ENCODE measurements around the gene KCNE1.

Gene KCNE1

DNA sequence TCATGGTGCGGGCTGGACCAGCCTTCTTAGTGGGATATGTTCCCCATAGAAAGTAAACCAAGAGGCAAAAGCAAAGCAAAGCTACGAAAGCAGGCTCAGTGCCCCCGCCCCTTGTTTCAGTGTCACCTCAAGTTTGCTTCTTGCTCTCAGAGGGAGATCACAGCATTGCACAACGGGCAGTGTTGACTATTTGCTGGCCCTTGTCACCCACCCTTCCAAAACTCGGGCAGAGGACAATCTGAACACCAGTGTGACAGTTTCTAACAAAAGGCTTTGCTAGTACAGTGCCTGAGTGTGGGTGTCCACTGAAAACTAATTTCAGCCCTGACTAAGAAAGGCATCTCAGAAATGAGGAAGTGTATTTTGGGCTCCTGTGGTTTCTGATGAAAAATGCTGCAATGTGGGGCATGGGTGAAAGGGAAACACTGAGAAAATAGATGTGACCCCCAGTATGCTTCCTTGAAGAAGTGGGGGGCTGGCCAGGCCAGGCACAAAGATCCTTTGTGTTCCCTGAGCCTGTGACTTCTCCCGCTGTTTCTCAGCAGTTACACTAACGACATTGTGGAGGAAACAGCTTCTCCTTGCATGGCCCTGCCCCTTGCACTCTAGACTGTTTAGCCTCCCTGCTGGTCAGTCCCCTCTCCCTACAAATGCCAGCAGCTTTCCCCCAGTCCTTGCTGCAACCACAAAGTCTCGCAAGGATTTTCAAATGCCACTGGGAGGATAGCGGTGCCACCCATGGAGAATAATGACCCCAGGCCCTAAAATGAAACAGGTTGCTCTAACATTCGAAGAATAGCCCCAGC is 33.3 kb upstream of the KCNE1 start:
- no peak for DNase-seq (ENCODE audit: low read depth)
- TF ChIP-seq, protein P1, sequence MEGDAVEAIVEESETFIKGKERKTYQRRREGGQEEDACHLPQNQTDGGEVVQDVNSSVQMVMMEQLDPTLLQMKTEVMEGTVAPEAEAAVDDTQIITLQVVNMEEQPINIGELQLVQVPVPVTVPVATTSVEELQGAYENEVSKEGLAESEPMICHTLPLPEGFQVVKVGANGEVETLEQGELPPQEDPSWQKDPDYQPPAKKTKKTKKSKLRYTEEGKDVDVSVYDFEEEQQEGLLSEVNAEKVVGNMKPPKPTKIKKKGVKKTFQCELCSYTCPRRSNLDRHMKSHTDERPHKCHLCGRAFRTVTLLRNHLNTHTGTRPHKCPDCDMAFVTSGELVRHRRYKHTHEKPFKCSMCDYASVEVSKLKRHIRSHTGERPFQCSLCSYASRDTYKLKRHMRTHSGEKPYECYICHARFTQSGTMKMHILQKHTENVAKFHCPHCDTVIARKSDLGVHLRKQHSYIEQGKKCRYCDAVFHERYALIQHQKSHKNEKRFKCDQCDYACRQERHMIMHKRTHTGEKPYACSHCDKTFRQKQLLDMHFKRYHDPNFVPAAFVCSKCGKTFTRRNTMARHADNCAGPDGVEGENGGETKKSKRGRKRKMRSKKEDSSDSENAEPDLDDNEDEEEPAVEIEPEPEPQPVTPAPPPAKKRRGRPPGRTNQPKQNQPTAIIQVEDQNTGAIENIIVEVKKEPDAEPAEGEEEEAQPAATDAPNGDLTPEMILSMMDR (IDR thresholded peaks at IDR 0.05; ENCODE audit: control insufficient read depth, extremely low read depth, insufficient read depth) = no peak
- no peak overlapping the region for H3K4me3 ChIP-seq (ENCODE audit: low read depth, low read length)

DNA sequence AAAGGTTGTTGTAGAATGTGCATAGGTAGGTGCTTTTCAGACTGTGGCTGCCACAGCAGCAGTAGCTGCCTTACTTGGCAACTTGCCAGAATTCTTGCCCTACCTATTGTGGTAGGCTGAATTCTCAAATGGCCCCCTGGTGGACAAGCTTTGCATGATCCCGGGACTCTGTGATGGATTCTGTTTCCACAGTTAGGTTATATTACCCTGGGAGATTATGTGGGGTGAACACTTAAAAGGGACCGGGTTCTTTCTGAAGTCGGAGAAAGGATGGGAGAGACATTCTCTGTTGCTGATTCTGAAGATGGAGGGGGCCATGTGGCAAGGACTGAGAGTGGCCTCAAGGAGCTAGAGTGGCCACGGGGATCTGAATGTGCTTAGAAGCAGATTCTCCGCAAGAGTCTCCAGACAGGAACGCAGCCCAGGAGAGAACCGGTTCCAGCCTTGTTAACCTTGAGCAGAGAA is 32.1 kb upstream of the KCNE1 start:
- no peak overlapping the region for H3K4me3 ChIP-seq (ENCODE audit: low read depth, low read length)
- TF ChIP-seq, protein P1 (IDR thresholded peaks at IDR 0.05; ENCODE audit: control insufficient read depth, extremely low read depth, insufficient read depth) = peak; percentile 45; the same call in 1 of the 2 replicates
- peak; percentile 32 for DNase-seq (ENCODE audit: low read depth)

DNA sequence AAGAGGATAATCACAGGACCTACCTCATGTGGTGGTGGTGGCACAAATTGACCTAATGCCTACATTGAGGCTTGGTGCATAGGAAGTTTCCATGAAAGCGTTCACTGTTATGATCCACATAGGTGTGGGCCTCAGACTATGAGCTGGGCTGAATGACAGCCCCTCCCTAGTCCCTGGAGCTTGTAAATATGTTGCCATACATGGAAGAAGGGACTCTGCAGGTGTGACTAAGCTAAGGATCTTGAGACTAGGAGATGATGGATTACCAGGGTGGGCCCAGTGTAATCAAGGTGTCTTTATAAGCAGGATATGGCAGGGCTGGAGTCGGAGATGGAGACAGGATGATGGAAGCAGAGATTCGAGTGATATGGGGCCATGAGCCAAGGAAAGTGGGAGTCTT is 31.0 kb upstream of the KCNE1 start:
- no peak for DNase-seq (ENCODE audit: low read depth)
- TF ChIP-seq, protein P1 (IDR thresholded peaks at IDR 0.05; ENCODE audit: control insufficient read depth, extremely low read depth, insufficient read depth) = no peak

DNA sequence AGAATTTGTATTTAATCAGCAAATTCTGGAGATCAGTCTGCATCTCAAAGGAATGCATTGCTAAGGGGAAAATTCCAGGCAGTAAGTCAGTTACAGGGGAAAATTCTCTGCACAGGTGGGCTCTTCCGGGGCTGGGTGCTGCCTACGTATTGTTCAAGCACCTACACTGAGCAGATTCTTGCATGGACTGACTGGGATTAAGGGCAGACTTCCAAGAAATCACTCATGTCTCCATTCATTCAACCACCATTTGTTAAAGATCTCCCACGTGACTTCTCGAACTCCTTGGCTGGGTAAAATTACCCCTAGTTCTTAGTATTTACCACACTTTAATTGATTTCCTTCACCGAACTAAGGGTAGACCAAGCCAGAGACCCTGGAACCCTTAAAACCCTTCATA is 28.2 kb upstream of the KCNE1 start:
- no peak for DNase-seq (ENCODE audit: low read depth)
- TF ChIP-seq, protein P1 (IDR thresholded peaks at IDR 0.05; ENCODE audit: control insufficient read depth, extremely low read depth, insufficient read depth) = no peak
- H3K4me3 ChIP-seq (ENCODE audit: low read depth, low read length) = no peak overlapping the region

More for the DNA sequence above, 31.0 kb upstream of the KCNE1 start:
- no peak overlapping the region for H3K4me3 ChIP-seq (ENCODE audit: low read depth, low read length)

DNA sequence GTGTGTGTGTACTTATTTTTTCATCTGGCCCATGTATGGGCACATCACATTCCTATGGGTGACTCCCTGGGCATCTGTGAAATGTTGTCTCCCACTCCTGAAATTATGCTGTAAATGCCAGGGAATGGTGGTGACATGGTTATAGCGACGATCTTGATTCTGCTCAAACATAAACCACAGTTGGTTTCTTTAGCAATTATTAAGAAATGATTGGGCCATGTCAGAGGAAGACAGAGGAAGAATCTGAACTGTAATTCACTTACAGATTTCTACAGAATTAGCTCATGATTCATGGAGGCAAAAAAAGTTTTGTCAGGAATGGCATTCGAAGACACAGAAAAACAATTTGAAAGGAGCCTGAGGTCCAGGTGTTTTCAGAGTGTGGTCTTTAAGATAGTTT is 25.8 kb upstream of the KCNE1 start:
- TF ChIP-seq, protein P1 (IDR thresholded peaks at IDR 0.05; ENCODE audit: control insufficient read depth, extremely low read depth, insufficient read depth) = no peak
- H3K4me3 ChIP-seq (ENCODE audit: low read depth, low read length) = no peak overlapping the region
- DNase-seq (ENCODE audit: low read depth) = no peak

DNA sequence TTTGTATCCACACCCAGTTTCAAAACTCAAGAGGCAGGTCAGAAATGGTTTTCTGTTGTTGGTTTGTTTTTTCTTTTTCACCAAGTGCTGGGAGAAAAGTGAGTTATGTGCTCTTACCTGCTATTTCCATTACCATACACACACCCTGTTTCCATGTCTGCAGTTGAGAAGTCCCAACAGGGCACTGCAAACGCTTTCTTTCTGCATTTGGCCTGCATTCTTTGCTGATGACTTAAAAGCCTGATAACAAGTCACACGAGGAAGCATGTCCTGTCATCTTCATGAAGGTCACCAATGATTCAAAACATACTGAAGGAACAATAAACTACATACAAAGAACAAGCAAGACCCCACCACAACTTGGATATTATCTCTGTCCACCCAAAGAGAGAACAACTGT is 24.8 kb upstream of the KCNE1 start:
- no peak for DNase-seq (ENCODE audit: low read depth)
- H3K4me3 ChIP-seq (ENCODE audit: low read depth, low read length) = no peak overlapping the region
- TF ChIP-seq, protein P1 (IDR thresholded peaks at IDR 0.05; ENCODE audit: control insufficient read depth, extremely low read depth, insufficient read depth) = no peak

DNA sequence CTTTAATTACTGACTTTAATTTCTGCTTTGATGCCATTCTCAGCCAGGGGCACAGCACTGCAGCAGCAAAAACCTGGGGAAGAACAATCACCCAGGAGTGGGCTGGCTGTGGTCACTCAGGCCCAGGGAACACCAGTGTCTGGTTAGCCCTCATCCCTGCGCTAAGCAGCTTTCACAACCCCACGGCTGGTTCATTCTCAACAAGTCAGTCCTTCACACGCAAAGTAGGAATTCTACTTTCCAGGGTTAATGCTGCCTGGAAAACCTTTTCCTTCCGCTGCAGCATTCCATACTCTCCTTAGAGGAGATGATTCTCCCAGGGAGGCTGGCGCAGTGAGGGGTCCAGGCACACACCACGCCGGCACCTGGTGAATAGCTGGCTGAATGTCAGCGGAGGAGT is 24.3 kb upstream of the KCNE1 start:
- H3K4me3 ChIP-seq (ENCODE audit: low read depth, low read length) = no peak overlapping the region
- no peak for DNase-seq (ENCODE audit: low read depth)
- TF ChIP-seq, protein P1 (IDR thresholded peaks at IDR 0.05; ENCODE audit: control insufficient read depth, extremely low read depth, insufficient read depth) = no peak
